Glomerular visceral epithelial cell (primary cell): ENCODE results near the gene SLC7A6.
A peak's percentile ranks its signal among the peaks of the same experiment; 100 is the strongest.

Experiments used
- DNase-seq: peaks from one replicate; pipeline ENCODE4 v3.0.0-alpha.2; 2016; ENCODE audit errors: extremely low spot score

The SLC7A6 gene

GRCh38 chr16:68235108-68235886, 29.0 kb upstream of the SLC7A6 start:
- DNase-seq = no peak

GRCh38 chr16:68235887-68236136, 28.5 kb upstream of the SLC7A6 start, which contains the start of gene ESRP2:
Gene ESRP2 (minus strand): TSS chr16:68236127. CDS start chr16:68236045, 82 bp downstream.
- DNase-seq = no peak

GRCh38 chr16:68236137-68236825, 28.0 kb upstream of the SLC7A6 start:
- DNase-seq = peak; percentile 42

DNA sequence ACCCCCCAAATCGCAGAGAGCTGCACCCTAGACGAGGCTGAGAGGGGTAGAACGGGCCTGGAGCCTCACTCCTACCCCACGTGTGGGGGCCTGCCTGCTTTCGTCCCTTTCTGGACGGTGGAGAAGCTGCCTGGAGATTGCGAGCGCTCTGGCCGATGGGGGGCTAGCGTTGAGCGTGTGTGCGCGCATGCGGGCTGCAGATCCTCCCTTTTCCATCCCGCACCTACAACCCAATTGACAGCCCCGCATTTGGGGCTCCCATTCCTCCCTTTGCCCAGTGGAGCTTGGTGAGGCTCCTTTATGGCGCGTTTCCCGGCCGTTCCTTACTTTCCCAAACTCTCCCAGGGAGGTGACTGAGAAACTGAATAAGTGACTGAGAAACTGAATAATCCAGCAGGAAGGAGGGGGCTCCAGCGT, 27.5 kb upstream of the SLC7A6 start:
- no peak for DNase-seq

GRCh38 chr16:68237243-68238028, 26.9 kb upstream of the SLC7A6 start:
- peak; percentile 98 for DNase-seq

- no peak for DNase-seq
Observed at GRCh38 chr16:68238029-68238345, 26.3 kb upstream of the SLC7A6 start.

DNA sequence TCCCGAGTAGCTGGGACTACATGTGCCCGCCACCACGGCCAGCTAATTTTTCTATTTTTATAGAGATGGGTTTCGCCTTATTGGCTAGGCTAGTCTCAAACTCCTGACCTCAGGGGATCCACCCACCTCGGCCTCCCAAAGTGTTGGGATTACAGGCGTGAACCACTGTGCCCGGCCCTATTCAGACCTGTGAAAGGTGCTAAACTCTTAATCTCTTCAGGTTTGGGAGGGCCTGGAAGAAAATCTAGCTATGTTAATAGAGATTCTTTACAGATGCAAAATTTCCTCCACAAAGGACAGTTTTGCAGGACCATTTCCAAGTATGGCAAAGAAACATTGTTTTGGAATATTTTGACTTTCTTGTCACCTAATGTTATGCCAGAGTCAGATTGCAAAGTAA, 22.2 kb upstream of the SLC7A6 start:
- DNase-seq = no peak

DNA sequence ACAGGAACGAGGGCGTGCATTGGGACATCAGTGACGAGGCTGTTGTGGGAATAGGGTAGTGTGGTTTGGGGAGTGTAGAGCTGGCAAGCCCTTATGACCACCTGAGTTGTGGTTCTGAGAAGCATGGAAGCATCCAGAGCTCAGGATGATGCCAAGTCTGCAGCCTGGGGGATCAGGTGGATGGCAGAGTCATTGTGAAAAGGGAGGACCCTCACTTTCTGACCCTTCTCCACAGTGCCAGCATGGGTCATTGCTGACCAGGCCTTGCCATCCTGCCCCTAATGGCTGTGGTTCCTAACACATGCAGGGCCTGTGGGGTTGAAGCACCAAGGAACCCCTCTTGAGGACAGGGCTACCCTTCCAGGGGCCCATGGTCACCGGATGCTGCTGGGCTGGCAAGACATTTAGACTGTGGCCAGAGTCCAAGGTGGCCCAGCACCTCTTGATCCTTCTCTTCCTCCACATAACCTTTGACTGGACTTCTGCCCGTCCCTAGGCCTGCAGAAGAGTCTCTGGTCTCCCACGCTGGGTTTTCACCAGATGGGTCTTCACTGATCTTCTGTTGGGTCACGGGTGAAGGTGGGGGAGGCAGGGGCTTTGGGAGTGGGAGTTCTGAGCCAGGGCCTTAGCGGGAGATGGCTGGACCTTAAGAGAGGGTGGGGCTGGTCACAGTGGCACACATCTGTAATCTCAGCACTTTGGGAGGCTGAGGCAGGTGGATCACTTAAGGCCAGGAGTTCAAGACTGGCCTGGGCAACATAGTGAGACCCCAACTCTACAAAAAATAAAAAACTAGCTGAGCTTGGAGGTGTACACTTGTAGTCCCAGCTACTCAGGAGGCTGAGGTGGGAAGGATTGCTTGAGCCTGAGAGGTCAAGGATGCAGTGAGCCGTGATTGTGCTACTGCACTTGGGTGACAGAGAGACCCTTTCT, 21.1 kb upstream of the SLC7A6 start:
- no peak for DNase-seq

- no peak for DNase-seq
Observed at GRCh38 chr16:68244481-68244902, 19.8 kb upstream of the SLC7A6 start.

GRCh38 chr16:68244903-68245853, 19.1 kb upstream of the SLC7A6 start, which contains the start of gene PLA2G15:
Gene PLA2G15 (plus strand): TSS chr16:68245373. CDS start chr16:68245427, 54 bp downstream.
- DNase-seq = peak; percentile 91

DNA sequence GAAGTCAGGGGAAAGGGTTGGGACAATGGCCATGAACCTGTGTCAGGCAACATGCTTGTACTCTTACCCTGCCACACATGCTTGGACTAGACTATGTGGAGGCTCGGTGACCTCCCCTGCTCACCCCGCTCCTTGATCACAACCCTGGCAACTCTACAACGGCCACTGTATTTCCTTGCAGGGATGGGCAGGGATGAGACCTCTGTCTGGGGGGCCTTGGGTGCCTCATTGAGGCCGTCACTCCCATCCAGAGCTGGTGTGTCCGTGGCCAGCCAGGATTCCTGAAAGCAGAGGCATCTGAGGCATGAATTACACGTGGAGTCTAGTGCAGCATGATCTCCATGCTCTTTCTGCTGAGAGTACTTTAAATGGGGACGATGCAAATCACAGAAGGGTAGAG, 18.2 kb upstream of the SLC7A6 start:
- DNase-seq = no peak

GRCh38 chr16:68246666-68247065, 17.7 kb upstream of the SLC7A6 start:
- no peak for DNase-seq

GRCh38 chr16:68247400-68247799, 16.9 kb upstream of the SLC7A6 start:
- DNase-seq = no peak

DNA sequence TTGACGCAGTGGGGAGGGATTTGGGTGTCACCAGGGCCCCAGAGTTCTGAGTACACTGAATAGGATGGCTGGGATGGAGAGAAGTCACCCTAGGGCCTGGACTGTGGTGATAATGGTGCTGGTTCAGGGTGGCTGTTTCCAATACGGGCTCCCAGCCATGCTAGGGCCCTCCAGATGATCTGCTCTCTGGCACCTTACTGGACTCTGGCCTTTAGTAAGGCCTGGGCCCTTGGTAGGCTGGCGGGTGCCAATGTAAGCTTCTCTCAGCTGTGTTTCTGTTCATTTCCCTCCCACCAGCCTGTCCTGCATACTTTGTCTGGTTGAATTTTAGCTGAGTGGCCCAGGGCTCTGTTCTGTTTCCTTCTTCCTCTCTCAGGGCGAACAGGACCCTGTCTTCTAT, 16.4 kb upstream of the SLC7A6 start:
- no peak for DNase-seq

DNA sequence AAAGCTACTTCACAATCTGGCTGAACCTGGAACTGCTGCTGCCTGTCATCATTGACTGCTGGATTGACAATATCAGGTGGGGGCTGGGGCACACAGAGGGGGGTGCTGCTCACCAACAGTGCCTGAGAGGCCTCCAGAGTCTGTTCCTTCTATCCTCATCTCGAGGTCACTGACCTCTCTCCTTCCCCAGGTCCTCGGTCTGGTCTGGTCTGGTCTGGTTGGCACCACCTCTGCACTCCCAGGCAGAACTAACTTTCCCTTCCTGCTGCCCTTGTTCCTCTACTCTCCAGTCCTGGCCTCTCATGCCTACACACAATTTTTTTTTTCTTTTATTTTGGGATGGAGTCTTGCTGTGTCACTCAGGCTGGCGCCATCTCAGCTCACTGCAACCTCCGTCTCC, 15.0 kb upstream of the SLC7A6 start:
- no peak for DNase-seq

DNA sequence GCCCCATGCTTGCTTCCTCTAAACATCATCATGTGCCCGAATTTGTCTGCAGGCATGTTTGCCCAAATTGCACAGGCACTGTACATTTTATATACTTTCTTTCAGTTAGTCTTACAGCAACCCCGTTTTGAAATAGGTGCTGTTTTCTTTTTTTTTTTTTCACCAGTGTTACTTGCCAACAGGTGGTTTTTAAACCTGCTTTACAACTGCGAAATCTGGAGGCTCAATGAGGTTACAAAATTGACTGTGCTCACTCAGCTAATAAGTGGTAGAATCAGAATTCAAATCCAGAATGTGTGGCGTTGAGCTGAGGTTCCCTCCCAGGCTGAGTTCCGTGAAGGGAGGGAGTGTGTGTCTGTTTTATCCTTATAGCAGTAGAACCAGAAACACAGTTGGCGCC, 13.4 kb upstream of the SLC7A6 start:
- DNase-seq = no peak

- DNase-seq = no peak
Observed at GRCh38 chr16:68251832-68252231, 12.5 kb upstream of the SLC7A6 start.

GRCh38 chr16:68252383-68252782, 11.9 kb upstream of the SLC7A6 start:
- no peak for DNase-seq

GRCh38 chr16:68253721-68254120, 10.6 kb upstream of the SLC7A6 start:
- no peak for DNase-seq

DNA sequence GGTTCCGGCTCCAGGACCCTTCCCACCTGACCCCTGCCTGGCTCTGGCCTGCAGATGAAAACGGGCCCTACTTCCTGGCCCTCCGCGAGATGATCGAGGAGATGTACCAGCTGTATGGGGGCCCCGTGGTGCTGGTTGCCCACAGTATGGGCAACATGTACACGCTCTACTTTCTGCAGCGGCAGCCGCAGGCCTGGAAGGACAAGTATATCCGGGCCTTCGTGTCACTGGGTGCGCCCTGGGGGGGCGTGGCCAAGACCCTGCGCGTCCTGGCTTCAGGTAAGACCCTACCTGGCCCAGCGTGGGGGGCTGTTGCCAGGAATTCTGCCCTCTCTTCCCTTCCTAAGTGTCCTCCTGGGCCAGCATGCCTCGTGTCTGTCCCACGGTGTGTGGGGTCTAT, 8.6 kb upstream of the SLC7A6 start:
- no peak for DNase-seq
